Stimulated activated CD8-positive, alpha-beta memory T cell treated with anti-CD3 and anti-CD28 coated beads, Interleukin-12 subunit alpha, Interleukin-12 subunit beta, amount 100 ng/mL, for 24 hours (primary cell): Measurements from ENCODE around the gene MAPRE2.
"Not testable (repeated sequence)": the region's sequence is repeated elsewhere in the genome, so short reads cannot be mapped to it uniquely, and the experiment has no call there.

Experiments
- DNase-seq: peaks from one replicate; pipeline ENCODE4 v3.0.0-alpha.2; 2020; ENCODE audit errors: extremely low read depth

MAPRE2 gene

GRCh38 chr18:35122586-35123224 is 81.5 kb downstream of the MAPRE2 start:
- DNase-seq, result no peak

DNA sequence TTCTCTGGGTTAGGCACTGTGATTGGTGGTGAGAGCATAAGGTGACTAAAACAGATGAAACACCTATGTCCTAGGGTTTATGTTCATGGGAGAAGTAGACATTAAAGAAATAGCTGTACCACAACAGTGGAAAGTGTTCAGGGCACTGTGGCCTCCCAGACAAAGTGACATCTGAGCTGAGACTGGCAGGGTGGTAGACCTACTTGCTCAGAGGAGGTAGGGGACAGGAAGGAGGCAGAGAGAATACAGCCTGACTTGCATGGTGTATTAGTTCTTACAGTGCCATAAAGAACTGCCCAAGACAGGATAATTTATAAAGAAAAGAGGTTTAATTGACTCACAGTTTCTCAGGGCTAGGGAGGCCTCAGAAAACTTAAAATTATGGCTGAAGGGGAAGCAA is 82.6 kb downstream of the MAPRE2 start:
- no peak for DNase-seq

DNA sequence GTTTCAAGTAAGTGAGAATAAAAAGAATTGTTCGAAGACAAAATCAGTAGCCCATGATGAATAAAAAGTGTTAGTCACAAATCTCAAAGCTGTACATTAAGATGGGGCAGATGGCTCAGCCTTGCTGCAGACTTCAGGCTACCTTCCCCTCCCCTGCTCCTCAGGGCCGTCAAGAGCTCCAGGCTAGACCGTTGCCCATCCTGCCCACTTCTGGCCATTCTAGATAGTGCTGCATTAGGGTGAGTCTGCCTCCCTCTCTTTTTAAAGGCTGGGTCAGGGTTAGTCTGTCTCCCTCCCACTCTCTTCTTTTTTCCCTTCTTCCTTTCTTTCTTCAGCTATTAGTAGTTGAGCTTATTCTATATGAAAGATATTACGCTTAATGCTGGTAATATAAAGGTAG is 86.0 kb downstream of the MAPRE2 start:
- no peak for DNase-seq

DNA sequence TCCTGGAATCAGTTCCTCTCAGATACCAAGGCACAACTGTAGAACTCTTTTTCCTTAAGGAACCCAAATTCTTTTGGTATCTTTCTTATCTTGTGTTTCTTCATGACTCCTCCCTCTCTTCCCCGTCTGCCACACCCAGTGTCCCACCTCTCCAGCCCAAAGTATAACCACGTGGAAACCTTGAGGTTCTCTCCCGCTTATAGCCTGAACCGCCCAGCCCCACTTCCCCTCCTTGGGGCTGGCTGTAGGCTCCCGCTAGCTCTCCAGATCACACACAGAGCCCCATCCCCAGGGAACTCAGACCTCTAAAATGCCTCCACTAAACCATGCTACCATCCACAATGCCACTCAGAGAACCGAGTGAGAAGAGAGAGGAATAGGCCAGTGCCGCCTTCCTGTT is 87.5 kb downstream of the MAPRE2 start:
- no peak for DNase-seq

GRCh38 chr18:35130236-35130635 is 89.0 kb downstream of the MAPRE2 start:
- no peak for DNase-seq

- DNase-seq, result no peak
Observed at GRCh38 chr18:35131387-35132020, 90.3 kb downstream of the MAPRE2 start.

DNA sequence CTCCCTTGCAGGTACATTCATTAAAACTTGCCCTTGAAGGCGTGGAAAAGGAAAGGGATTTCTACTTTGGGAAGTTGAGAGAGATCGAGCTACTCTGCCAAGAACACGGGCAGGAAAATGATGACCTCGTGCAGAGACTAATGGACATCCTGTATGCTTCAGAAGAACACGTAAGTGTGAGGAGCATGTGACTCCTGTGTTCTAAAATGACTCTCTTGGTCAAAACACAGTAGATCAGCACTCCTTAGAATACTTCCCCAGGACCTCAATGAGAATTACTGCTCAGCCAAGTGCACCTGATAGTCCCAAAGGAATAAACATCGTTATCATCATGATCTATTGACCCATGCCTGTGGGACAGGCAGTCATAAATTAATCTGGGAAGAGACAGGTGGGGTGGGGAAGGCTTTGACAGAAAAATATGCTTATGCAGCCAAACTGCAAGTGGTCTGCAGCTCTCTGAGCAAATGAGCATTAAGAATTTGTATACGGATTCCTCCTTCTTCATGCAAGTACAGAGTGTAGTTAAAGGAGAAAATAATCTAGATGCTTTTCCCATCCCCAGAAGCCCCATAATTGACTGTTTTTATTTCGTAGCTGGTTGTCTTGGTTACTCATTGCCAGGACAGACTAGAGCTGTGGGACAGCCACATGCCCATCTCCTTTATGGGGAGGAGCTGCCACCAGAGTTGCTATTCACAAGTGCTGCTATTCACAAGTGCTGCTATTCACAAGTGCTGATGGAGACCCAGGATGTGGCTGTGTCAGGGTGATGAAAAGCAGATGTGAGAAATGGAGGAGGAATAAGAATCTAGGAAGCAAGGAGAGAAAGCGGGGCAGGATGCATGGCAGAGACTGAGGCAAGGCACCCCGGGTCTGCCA is 91.0 kb downstream of the MAPRE2 start:
- DNase-seq, result no peak

GRCh38 chr18:35134190-35134730 is 93.0 kb downstream of the MAPRE2 start:
- DNase-seq, result no peak

- DNase-seq, result no peak
Observed at GRCh38 chr18:35134791-35135531, 93.7 kb downstream of the MAPRE2 start.

GRCh38 chr18:35136248-35136647 is 95.0 kb downstream of the MAPRE2 start:
- DNase-seq, result no peak

DNA sequence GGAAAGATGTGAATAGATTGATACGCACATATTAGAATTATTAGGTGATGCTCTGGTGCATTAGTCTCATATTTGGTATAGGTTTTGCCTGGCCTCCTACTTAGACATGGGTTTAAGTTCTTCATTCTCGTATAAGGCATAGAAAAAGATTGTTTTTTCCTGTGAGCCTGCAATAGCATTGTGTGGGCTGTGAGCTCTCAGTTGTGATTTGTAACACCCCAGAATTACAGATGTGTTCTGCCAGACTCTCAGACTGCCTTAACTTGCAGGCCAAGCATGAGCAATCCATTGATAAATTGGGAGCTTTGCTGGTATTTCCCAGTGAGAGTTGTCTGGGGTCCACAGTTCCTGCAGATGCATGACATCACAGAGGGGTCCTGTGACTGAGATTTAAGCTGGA is 95.7 kb downstream of the MAPRE2 start:
- no peak for DNase-seq

DNA sequence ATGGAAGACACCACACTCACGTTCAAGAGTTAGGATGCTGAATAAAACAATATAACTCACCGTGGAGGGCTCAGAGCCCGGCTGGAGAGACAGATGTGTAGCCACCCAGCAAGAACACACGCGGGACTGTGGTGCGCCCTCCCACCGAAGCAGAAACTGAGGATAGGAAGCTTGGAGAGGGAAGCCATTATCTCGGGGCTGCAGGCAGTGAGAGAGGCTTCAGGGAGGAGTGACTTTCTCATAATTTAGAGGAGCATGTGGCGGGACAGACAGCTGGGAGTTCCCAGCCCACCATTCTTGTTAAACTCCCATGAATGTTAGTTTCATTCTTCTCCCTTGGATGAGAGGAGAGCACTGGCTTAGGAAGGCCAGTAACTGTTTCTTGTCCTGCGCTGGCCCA is 96.4 kb downstream of the MAPRE2 start:
- no peak for DNase-seq

DNA sequence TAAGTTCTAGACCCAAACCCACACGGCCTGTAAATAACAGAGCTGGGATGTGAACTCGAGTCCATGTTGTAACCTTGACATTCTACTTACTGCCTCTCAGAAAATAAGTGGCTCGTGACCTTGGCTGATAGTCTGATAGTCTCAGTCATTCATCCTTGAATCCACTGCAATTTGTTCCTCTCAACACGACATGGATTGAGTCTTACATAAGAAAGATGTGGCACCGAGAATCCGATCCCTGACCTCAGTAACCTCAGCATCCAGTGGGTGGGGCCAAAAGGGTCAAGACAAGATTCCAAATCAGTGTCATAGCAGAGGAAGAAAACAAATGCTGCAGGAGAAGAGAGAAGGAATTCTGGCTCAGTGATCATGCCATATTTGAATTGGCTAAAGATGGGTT is 97.6 kb downstream of the MAPRE2 start:
- no peak for DNase-seq

- no peak for DNase-seq
Observed at GRCh38 chr18:35139517-35139916, 98.3 kb downstream of the MAPRE2 start.

DNA sequence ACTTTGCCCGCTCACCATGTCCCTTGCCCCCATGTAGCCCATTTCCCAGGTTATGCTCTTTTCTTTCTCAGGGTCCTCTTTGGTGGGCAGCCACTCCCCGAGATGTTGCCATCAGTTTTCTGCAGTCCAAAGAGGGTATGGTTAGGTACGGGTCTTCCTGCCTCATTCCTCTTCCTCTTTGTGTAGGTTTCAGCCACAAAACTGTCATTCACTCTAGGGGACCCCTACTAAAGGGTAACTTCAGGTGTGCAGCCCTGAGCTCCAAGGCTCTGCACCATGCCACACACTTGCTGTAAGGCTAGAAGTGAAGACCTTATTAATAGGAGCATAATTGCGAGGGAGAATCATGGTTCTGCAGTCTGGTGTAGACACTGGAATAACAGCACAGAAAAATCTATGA is 99.9 kb downstream of the MAPRE2 start:
- DNase-seq, result no peak

GRCh38 chr18:35141567-35142274 is 100.5 kb downstream of the MAPRE2 start:
- DNase-seq, result no peak

GRCh38 chr18:35142275-35142615 is 101.0 kb downstream of the MAPRE2 start:
- no peak for DNase-seq

DNA sequence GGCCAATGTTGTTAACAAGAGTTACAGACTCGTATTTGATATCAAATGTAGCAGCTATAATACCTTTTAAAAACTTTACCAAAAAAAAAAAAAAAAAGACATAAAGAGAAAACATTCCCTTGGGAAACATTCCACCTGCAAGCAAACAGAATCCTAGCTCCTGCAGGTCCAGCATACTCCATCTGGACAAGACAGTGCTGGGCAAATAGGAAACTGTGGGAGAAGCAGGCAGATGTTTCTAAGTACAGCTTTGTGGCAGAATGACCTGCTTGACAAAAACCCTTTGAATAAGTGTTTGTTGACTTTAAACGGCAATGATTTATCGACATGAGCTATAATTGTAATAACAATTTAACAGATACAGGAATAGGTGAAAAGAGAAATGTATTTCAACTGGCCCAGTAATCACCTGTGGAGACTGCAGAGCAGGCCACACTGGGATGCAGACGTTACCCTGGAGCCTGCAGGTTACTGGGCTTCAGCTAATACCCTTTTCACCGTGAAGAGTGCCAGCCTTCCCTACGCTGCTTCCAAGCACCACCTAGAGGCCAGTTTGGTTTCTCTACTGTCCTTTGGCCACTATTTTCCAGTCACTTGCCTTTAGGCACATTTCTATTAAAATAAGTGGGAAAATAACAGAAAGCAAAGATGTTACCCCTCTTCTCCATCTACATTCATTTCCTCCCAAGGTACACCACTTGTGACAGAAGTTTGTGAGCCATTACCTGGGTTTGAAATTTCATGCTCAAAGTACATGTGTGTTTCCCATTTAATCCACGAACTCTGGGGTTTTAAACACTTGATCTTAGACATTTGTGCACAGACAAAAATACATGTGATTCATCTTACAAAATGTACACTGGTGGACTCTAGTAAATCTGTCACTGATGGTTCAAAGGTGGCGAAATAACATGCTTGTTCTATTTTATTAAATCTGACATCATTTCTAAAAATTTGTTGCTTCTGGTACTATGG is 102.7 kb downstream of the MAPRE2 start:
- no peak for DNase-seq

DNA sequence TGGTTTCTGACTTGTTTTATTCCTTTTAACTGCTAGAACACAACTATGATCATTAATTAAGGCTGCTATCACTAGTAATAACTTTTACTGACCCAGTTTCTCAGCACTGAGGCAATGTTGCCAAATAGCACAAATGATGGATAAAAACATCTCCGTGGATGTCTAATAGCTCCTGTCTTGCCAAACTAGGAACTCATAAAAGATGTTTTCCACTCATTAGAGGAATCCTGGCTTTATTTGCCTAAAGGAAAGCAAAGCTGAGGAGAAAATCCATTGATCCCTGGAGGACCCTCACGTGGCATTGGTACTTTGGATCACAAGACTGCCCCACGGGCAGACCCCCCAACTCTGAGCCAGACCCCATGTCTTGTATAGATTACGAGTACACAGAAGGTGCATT is 103.5 kb downstream of the MAPRE2 start:
- DNase-seq, result no peak

DNA sequence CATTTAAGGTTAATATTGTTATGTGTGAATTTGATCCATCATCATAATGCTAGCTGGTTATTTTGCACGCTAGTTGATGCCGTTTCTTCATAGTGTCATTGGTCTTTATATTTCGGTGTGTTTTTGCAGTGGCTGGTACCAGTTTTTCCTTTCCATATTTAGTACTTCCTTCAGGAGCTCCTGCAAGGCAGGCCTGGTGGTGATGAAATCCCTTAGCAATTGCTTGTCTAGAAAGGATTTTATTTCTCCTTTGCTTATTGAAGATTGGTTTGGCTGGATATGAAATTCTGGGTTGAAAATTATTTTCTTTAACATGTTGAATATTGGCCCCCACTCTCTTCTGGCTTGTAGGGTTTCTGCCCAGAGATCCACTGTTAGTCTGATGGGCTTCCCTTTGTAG is 109.0 kb downstream of the MAPRE2 start:
- not testable (repeated sequence) for DNase-seq
